ENCODE results near the gene SLC46A2. TPM values are rescaled to one million over a fixed set of nuclear protein-coding genes. Genes with fewer than 3 reads are reported as not detected.

The SLC46A2 gene
- total and polyA plus RNA-seq, 9 of the 15 experiments (the other 6 are each of a cell fraction or from before 2014, with no cell fraction given): not detected

GRCh38 chr9:112917047-112917986 is 26.6 kb upstream of the SLC46A2 start (continued):
- TF ChIP-seq MITF (IDR thresholded peaks at IDR 0.05): no peak
- 0 out of 2 replicates have a peak, but pooled peaks have one; percentile 22 for TF ChIP-seq FOSL1 (tag; conservative IDR thresholded peaks at IDR 0.05)
- TF ChIP-seq ZNF23 (CRISPR knock-in tag; IDR thresholded peaks at IDR 0.05): no peak
- TF ChIP-seq ZNF639 (CRISPR knock-in tag; conservative IDR thresholded peaks at IDR 0.05 in 1 of 2, IDR thresholded peaks at IDR 0.05 in 1 of 2): no peak

- Histone ChIP-seq H3K27ac (ENCODE audit: extremely low read depth, low read depth, low read length) (no peak overlapping the region), H3K36me3 (ENCODE audit: control insufficient read depth, insufficient read depth, low read length) (no peaks in the 10 kb centered on the region), H3K4me3 (no peak overlapping the region), H3K27me3 (ENCODE audit: control insufficient read depth in 2 of 2, insufficient read depth in 2 of 2, low read length in 2 of 2) (peaks cover 0 to 8% of the 10 kb centered on the region in 2 experiments; a peak in 1 of 5 replicates), H3K79me2 (ENCODE audit: control insufficient read depth, insufficient read depth, low read length) (no peaks in the 10 kb centered on the region), H4K20me1 (replicated peaks; ENCODE audit: control insufficient read depth, insufficient read depth, low read length) (no peaks in the 10 kb centered on the region), H3K4me2 (ENCODE audit: insufficient read depth, low read length) (no peak overlapping the region), H3K4me1 (replicated peaks in 1 of 2; ENCODE audit: control insufficient read depth in 2 of 2, insufficient read depth in 2 of 2, low read length in 2 of 2) (no peaks in the 10 kb centered on the region), H2AFZ (ENCODE audit: low read depth, low read length) (no peak overlapping the region), H3K9ac (ENCODE audit: insufficient read depth in 1 of 2, low read depth in 2 of 2, low read length in 2 of 2) (no peak overlapping the region), H3K9me3 (replicated peaks; ENCODE audit: control insufficient read depth, insufficient read depth, low read depth, low read length) (no peaks in the 10 kb centered on the region), H3K9me1 (ENCODE audit: control insufficient read depth, insufficient read depth, low read length) (no peaks in the 10 kb centered on the region)
- CTCF ChIA-PET (ENCODE audit: low intra/inter-chr PET ratio): no interaction called here
- FAIRE-seq (no peak), ATAC-seq (no peak), DNase-seq (ENCODE audit: extremely low read depth in 1 of 4, low spot score in 3 of 4) (peak in 1 of 4 experiments; percentile 33)
- no peak for TF ChIP-seq ZNF174 (CRISPR knock-in tag; IDR thresholded peaks at IDR 0.05)
- no peak for TF ChIP-seq NR4A1 (CRISPR knock-in tag; IDR thresholded peaks at IDR 0.05)
- TF ChIP-seq NR4A1 (tag; IDR thresholded peaks at IDR 0.05): no peak
- peak; percentile 86 for TF ChIP-seq NFIC (IDR thresholded peaks at IDR 0.05)
- TF ChIP-seq RREB1 (CRISPR knock-in tag; IDR thresholded peaks at IDR 0.05): no peak
- no peak for TF ChIP-seq KLF6 (CRISPR knock-in tag; IDR thresholded peaks at IDR 0.05; ENCODE audit: borderline replicate concordance)
- 0% methylated on average over 2 of the region's 2 CpGs for WGBS (ENCODE audit: insufficient coverage, low coverage, missing lambda C conversion rate)
- no TSS peak for BruUV-seq (replicated peaks)
- intact Hi-C loops (cut with micrococcal nuclease): no loop called here
- in situ Hi-C loops (cut with MboI): no loop called here
- POLR2A ChIA-PET: interaction anchor here (0.6 kb wide), 1 partner anchor 841 kb away, joined by 3 read pairs; no protein-coding TSS in a partner anchor
Measured at GRCh38 chr9:112914524-112914923, 23.8 kb upstream of the SLC46A2 start.
